Panc1 (cell line): ENCODE data around the gene PLGRKT. TPM values are rescaled to one million over a fixed set of nuclear protein-coding genes. Genes with fewer than 3 reads are reported as not detected.

ENCODE experiments used
- ATAC-seq: fragments of 200-7000 bp; cut with Tn5 transposase; 2 replicates; pipeline ENCODE4 v1.9.1; 2020; ENCODE audit warnings: mild to moderate bottlenecking, moderate library complexity
- BruUV-seq: library from RNA; stranded (reverse); fragments of 400-500 nt; replicated peaks from 2 replicates; lab custom pipeline; 2021; lab: Mats Ljungman, UMichigan
- CTCF ChIA-PET: fragments of 300-600 bp; sonication (Branson Sonifier 250); formaldehyde crosslinking; loops from one replicate; lab custom pipeline; 2022; ENCODE audit warnings: antibody characterized with exemption; lab: Charles Lee
- POLR2A ChIA-PET: fragments of 300-600 bp; sonication (Branson Sonifier 250); formaldehyde crosslinking; loops from one replicate; lab custom pipeline; 2022; ENCODE audit warnings: antibody characterized with exemption; lab: Charles Lee
- DNase-seq: peaks from one replicate; pipeline ENCODE4 v3.0.0-alpha.2; 2010; ENCODE audit warnings: low read depth, low spot score
- H3K27ac ChIP-seq: 2 replicates; pipeline ENCODE4 v1.5.1; 2011; ENCODE audit warnings: mild to moderate bottlenecking, low read length, inconsistent platforms
- H3K27me3 ChIP-seq: fragments of 200-500 bp; sonication (Bioruptor generic); 2 replicates; pipeline ENCODE4 v1.6.0; 2014; ENCODE audit warnings: low read length, inconsistent platforms; ENCODE audit not compliant: control insufficient read depth, insufficient read depth
- H3K36me3 ChIP-seq: fragments of 200-500 bp; sonication (Bioruptor generic); 2 replicates; pipeline ENCODE4 v1.5.1; 2014; ENCODE audit warnings: inconsistent platforms, mild to moderate bottlenecking, low read length, moderate library complexity; ENCODE audit not compliant: control insufficient read depth, insufficient read depth
- H3K4me1 ChIP-seq: 2 replicates; pipeline ENCODE4 v1.5.1; 2011; ENCODE audit warnings: inconsistent platforms, mild to moderate bottlenecking, low read length, moderate library complexity; ENCODE audit not compliant: control insufficient read depth, insufficient read depth
- H3K4me3 ChIP-seq, 2 experiments: 2 replicates each; pipeline ENCODE4 v1.5.1; 2011 to 2012; ENCODE audit warnings: low read depth in 2 of 2, low read length in 2 of 2, mild to moderate bottlenecking in 2 of 2, inconsistent platforms in 1 of 2, moderate library complexity in 1 of 2
- H3K9me3 ChIP-seq: fragments of 200-500 bp; sonication (Bioruptor generic); 2 replicates; pipeline ENCODE4 v1.5.1; 2014; ENCODE audit warnings: low read depth, mild to moderate bottlenecking, inconsistent platforms, low read length, moderate library complexity; ENCODE audit not compliant: control insufficient read depth, insufficient read depth
- CTCF ChIP-seq: fragments of 450-650 bp; IDR thresholded peaks from 2 replicates; pipeline ENCODE4 v1.5.1; 2017; ENCODE audit warnings: mild to moderate bottlenecking
- POLR2AphosphoS5 ChIP-seq: IDR thresholded peaks from 2 replicates; pipeline ENCODE4 v1.6.1; 2012; ENCODE audit warnings: mild to moderate bottlenecking, low read depth, low read length, moderate library complexity
- REST ChIP-seq, 2 experiments: IDR thresholded peaks; 2 replicates each; pipeline ENCODE4 v1.6.1; 2011 to 2012; ENCODE audit warnings: low read depth in 2 of 2, control low read depth in 1 of 2, low read length in 1 of 2, mild to moderate bottlenecking in 1 of 2, moderate library complexity in 1 of 2; ENCODE audit not compliant: insufficient read depth in 1 of 2
- SIN3A ChIP-seq: IDR thresholded peaks from 2 replicates; pipeline ENCODE4 v1.6.1; 2012; ENCODE audit warnings: low read depth, mild to moderate bottlenecking, low read length, moderate library complexity, borderline replicate concordance; ENCODE audit not compliant: insufficient read depth
- TCF7L2 ChIP-seq: IDR thresholded peaks from 2 replicates; pipeline ENCODE4 v1.6.1; 2011; ENCODE audit warnings: mild to moderate bottlenecking, low read depth, low read length, inconsistent platforms
- in situ Hi-C: cut with HindIII; loops from 2 replicates; pipeline ENCODE4 v1.10.0; 2016; ENCODE audit warnings: low sequenced_read_pairs, low pct_unique_long_range_greater_than_20kb
- intact Hi-C: fragments of 100-400 bp; cut with micrococcal nuclease; formaldehyde crosslinking; loops from one replicate; pipeline ENCODE4 v1.10.0; 2022; ENCODE audit not compliant: unreplicated experiment
- total RNA-seq: library from RNA; stranded (reverse); gene quantifications from one replicate; pipeline ENCODE4 v1.2.1, GENCODE V29; 2021; ENCODE audit not compliant: unreplicated experiment

PLGRKT gene
- total RNA-seq, 1 experiment from 2014 or later, result 9.3 TPM

GRCh38 chr9:5392285-5392684 is 45.4 kb downstream of the PLGRKT start:
- no peak for DNase-seq
- no peak for ATAC-seq
- H3K27ac ChIP-seq, result no peak overlapping the region
- no peaks in the 10 kb centered on the region for H3K9me3 ChIP-seq
- intact Hi-C loops, result no loop called here
- no TSS peak for BruUV-seq
- in situ Hi-C loops, result no loop called here
- H3K27me3 ChIP-seq, result no peaks in the 10 kb centered on the region
- H3K4me3 ChIP-seq, result no peak overlapping the region
- H3K36me3 ChIP-seq, result no peaks in the 10 kb centered on the region
- POLR2A ChIA-PET, result no interaction called here
- no peaks in the 10 kb centered on the region for H3K4me1 ChIP-seq
- no peak for TF ChIP-seq POLR2AphosphoS5
- TF ChIP-seq TCF7L2, result no peak
- no peak for TF ChIP-seq SIN3A
- no peak for TF ChIP-seq CTCF
- no peak for TF ChIP-seq REST (IDR thresholded peaks at IDR 0.05; ENCODE audit: insufficient read depth in 1 of 2, low read depth in 2 of 2, low read length in 1 of 2)
- CTCF ChIA-PET, result no interaction called here

GRCh38 chr9:5389109-5389732 is 48.5 kb downstream of the PLGRKT start:
- H3K4me3 ChIP-seq, result no peak overlapping the region
- no peaks in the 10 kb centered on the region for H3K36me3 ChIP-seq
- ChIA-PET POLR2A (no interaction called here), CTCF (no interaction called here)
- no peak overlapping the region for H3K27ac ChIP-seq
- intact Hi-C loops, result no loop called here
- no peak for DNase-seq
- in situ Hi-C loops, result no loop called here
- no TSS peak for BruUV-seq
- no peak for TF ChIP-seq REST (IDR thresholded peaks at IDR 0.05; ENCODE audit: insufficient read depth in 1 of 2, low read depth in 2 of 2, low read length in 1 of 2)
- TF ChIP-seq CTCF, result no peak
- TF ChIP-seq SIN3A, result no peak
- no peak for TF ChIP-seq TCF7L2
- no peak for TF ChIP-seq POLR2AphosphoS5
- no peaks in the 10 kb centered on the region for H3K27me3 ChIP-seq
- no peaks in the 10 kb centered on the region for H3K9me3 ChIP-seq
- ATAC-seq, result no peak
- H3K4me1 ChIP-seq, result no peaks in the 10 kb centered on the region
